WI38 (cell line): Measurements from ENCODE around the gene PEX11G.

Experiments used
- H3K4me3 ChIP-seq: 2 replicates; pipeline ENCODE4 v1.5.1; 2011; ENCODE audit warnings: low read depth, mild to moderate bottlenecking, control low read depth, low read length
- CTCF ChIP-seq: IDR thresholded peaks from 2 replicates; pipeline ENCODE4 v1.5.1; 2012; ENCODE audit warnings: low read depth, mild to moderate bottlenecking, control low read depth, low read length

PEX11G gene

GRCh38 chr19:7476777-7477494, 11.9 kb downstream of the PEX11G start:
- no peak for TF ChIP-seq CTCF
- H3K4me3 ChIP-seq: no peak overlapping the region

GRCh38 chr19:7476241-7476640, 12.6 kb downstream of the PEX11G start:
- no peak for TF ChIP-seq CTCF
- H3K4me3 ChIP-seq: no peak overlapping the region

- no peak for TF ChIP-seq CTCF
- H3K4me3 ChIP-seq: no peak overlapping the region
Observed at GRCh38 chr19:7475665-7476064, 13.2 kb downstream of the PEX11G start.

- no peak for TF ChIP-seq CTCF
- no peak overlapping the region for H3K4me3 ChIP-seq
Observed at GRCh38 chr19:7471696-7472615, 16.9 kb downstream of the PEX11G start.

- TF ChIP-seq CTCF: no peak
- H3K4me3 ChIP-seq: no peak overlapping the region
Observed at GRCh38 chr19:7470540-7471305, 18.1 kb downstream of the PEX11G start.

GRCh38 chr19:7469669-7470285, 19.1 kb downstream of the PEX11G start:
- no peak overlapping the region for H3K4me3 ChIP-seq
- TF ChIP-seq CTCF: no peak
